Uterus (tissue), 2 donors: ENCODE measurements around the gene DNAJC16.

Experiments
- CTCF ChIP-seq, 4 experiments: fragments of 200-600 bp in 2 of 4; fragments of 450-650 bp in 2 of 4; sonication (generic) in 2 of 4; IDR thresholded peaks; one replicate each; pipeline ENCODE4 v1.5.1; 2016 to 2019; ENCODE audit warnings: antibody characterized with exemption in 4 of 4, mild to moderate bottlenecking in 2 of 4, moderate library complexity in 1 of 4
- POLR2A ChIP-seq, 2 donors: fragments of 450-650 bp; IDR thresholded peaks; one replicate each; pipeline ENCODE4 v1.6.1; 2016; ENCODE audit warnings: antibody characterized with exemption in 2 of 2, mild to moderate bottlenecking in 1 of 2, moderate library complexity in 1 of 2

- TF ChIP-seq CTCF (IDR thresholded peaks at IDR 0.05) = no peak
- no peak for TF ChIP-seq POLR2A (IDR thresholded peaks at IDR 0.05)
These were observed 3.3 kb upstream of the DNAJC16 start for GRCh38 chr1:15523104-15524020.
